Fibroblast of the aortic adventitia (primary cell): Measurements from ENCODE around the gene DHRS7B. TPM values are rescaled to one million over a fixed set of nuclear protein-coding genes. Genes with fewer than 3 reads are reported as not detected.
A peak's percentile ranks its signal among the peaks of the same experiment; 100 is the strongest.

Source experiments
- DNase-seq: peaks from one replicate; pipeline ENCODE4 v3.0.0-alpha.2; 2010; ENCODE audit warnings: low read depth
- H3K4me3 ChIP-seq: 2 replicates; pipeline ENCODE4 v1.5.1; 2011; ENCODE audit warnings: low read depth, mild to moderate bottlenecking, control low read depth, low read length, moderate library complexity
- small RNA-seq: library from RNA; depleted of rRNA; stranded (forward); fragments of <200 nt; gene quantifications from one replicate; pipeline ENCODE3, GENCODE V24; 2012
- total RNA-seq: library from RNA; depleted of rRNA; stranded (reverse); fragments of >200 nt; gene quantifications from 2 replicates; pipeline ENCODE4 v1.2.3, GENCODE V29; 2012; ENCODE audit warnings: low replicate concordance
- TF ChIP-seq, protein P1 (sequence below): IDR thresholded peaks from 2 replicates; pipeline ENCODE4 v1.5.1; 2011; ENCODE audit warnings: mild to moderate bottlenecking, low read length, control low read depth, inconsistent platforms; ENCODE audit not compliant: insufficient read depth

DHRS7B gene
- total RNA-seq, 1 donor: 12.7 TPM

DNA sequence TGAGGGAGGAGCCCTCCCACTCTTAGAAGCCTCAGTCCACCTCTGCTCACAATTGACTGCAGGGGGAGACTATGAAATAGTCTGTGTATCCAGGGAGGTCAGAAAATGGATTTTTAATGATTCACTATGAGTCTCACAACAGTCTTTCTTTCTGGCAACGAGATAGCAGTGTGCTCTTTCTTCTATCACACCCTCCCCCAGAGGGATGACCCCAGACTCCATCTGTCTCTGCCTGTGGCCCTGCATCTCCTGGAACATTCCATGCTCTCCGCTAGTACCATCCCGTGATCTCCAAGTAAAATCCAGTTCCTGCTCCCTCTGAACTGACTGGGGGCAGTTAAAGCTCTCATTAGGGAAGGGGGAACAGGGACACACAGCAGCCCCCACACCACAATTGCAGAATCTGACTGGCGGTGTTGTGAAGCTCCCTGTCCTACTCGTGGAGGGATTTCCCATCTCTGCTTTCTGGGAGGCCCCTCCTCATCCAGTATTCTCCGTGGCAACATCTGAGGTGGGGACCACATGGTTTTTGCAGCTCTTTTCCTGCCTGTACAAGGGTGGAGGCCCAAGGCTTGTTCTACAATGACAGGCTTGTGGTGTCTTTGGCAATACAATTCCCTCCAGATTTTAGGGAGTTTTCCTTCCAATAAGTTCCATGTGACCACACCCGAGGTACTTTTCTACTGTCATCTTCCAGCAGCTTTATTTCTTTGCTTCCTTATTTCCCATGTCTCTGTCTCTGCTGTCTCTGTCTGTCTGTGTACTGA lies 107.0 kb downstream of the DHRS7B start:
- H3K4me3 ChIP-seq: no peak overlapping the region
- TF ChIP-seq, protein P1, sequence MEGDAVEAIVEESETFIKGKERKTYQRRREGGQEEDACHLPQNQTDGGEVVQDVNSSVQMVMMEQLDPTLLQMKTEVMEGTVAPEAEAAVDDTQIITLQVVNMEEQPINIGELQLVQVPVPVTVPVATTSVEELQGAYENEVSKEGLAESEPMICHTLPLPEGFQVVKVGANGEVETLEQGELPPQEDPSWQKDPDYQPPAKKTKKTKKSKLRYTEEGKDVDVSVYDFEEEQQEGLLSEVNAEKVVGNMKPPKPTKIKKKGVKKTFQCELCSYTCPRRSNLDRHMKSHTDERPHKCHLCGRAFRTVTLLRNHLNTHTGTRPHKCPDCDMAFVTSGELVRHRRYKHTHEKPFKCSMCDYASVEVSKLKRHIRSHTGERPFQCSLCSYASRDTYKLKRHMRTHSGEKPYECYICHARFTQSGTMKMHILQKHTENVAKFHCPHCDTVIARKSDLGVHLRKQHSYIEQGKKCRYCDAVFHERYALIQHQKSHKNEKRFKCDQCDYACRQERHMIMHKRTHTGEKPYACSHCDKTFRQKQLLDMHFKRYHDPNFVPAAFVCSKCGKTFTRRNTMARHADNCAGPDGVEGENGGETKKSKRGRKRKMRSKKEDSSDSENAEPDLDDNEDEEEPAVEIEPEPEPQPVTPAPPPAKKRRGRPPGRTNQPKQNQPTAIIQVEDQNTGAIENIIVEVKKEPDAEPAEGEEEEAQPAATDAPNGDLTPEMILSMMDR: no peak
- peak; percentile 48 for DNase-seq

- H3K4me3 ChIP-seq: no peak overlapping the region
- DNase-seq: no peak
- TF ChIP-seq, protein P1: no peak
These were observed 109.2 kb downstream of the DHRS7B start for GRCh38 chr17:21235921-21236320.

GRCh38 chr17:21239680-21240368 lies 113.1 kb downstream of the DHRS7B start:
- peak; percentile 47 for DNase-seq
- H3K4me3 ChIP-seq: no peak overlapping the region
- TF ChIP-seq, protein P1: peak; percentile 62

GRCh38 chr17:21240369-21241055 lies 113.7 kb downstream of the DHRS7B start:
- DNase-seq: no peak
- TF ChIP-seq, protein P1: no peak
- no peak overlapping the region for H3K4me3 ChIP-seq

Small RNAs within 50 kb of the gene (small RNA-seq; reads per million reads assigned to genes)
- not detected for gene RN7SL426P

Other genes starting within 250 kb of the DHRS7B start
- gene USP22, start 84.0 kb upstream of the DHRS7B start, total RNA-seq: 107 and 214 TPM in 2 replicates
- gene TMEM11, start 87.2 kb downstream of the DHRS7B start, total RNA-seq: 5.0 and 17.5 TPM in 2 replicates
- gene NATD1, start 126.4 kb downstream of the DHRS7B start, total RNA-seq: 3.1 and 4.4 TPM in 2 replicates
- 22.9 and 24.5 TPM in 2 replicates for gene MAP2K3, start 157.7 kb downstream of the DHRS7B start, total RNA-seq
- 1.7 and 2.7 TPM in 2 replicates for gene KCNJ12, start 249.4 kb downstream of the DHRS7B start, total RNA-seq